ENCODE results near the gene SLC13A4. TPM values are rescaled to one million over a fixed set of nuclear protein-coding genes. Genes with fewer than 3 reads are reported as not detected.

Gene SLC13A4
- total RNA-seq, 1 experiment from 2014 or later, result not detected

- Histone ChIP-seq H3K27ac (ENCODE audit: low read depth, low read length, poor library complexity, severe bottlenecking) (no peak overlapping the region), H3K4me1 (ENCODE audit: insufficient read depth, low read length, poor library complexity, severe bottlenecking) (no peaks in the 10 kb centered on the region), H3K4me3 (ENCODE audit: low read depth, low read length, poor library complexity, severe bottlenecking) (no peak overlapping the region), H3K36me3 (ENCODE audit: insufficient read depth, low read length, poor library complexity, severe bottlenecking) (no peaks in the 10 kb centered on the region), H3K9me3 (ENCODE audit: low read depth, low read length, poor library complexity, severe bottlenecking) (no peaks in the 10 kb centered on the region), H3K27me3 (replicated peaks; ENCODE audit: insufficient read depth, low read depth, low read length, poor library complexity) (no peaks in the 10 kb centered on the region)
- intact Hi-C loops (cut with micrococcal nuclease; ENCODE audit: unreplicated experiment), result no loop called here
- DNase-seq (ENCODE audit: low spot score), result no peak
- no TSS peak for BruUV-seq (replicated peaks)
- ChIA-PET POLR2A (ENCODE audit: low non-redundant PET) (no interaction called here), CTCF (no interaction called here)
- TF ChIP-seq CTCF (conservative IDR thresholded peaks at IDR 0.05; ENCODE audit: low read depth, low read length) (no peak), EZH2 (IDR thresholded peaks at IDR 0.05; ENCODE audit: borderline replicate concordance, low read depth, low read length, poor library complexity, severe bottlenecking) (no peak)
Measured at GRCh38 chr7:135690566-135690965, 37.4 kb downstream of the SLC13A4 start.

GRCh38 chr7:135687466-135687865 lies 40.5 kb downstream of the SLC13A4 start:
- DNase-seq (ENCODE audit: low spot score), result no peak
- Histone ChIP-seq H3K27me3 (replicated peaks; ENCODE audit: insufficient read depth, low read depth, low read length, poor library complexity) (no peaks in the 10 kb centered on the region), H3K4me3 (ENCODE audit: low read depth, low read length, poor library complexity, severe bottlenecking) (no peak overlapping the region), H3K9me3 (ENCODE audit: low read depth, low read length, poor library complexity, severe bottlenecking) (no peaks in the 10 kb centered on the region), H3K36me3 (ENCODE audit: insufficient read depth, low read length, poor library complexity, severe bottlenecking) (no peaks in the 10 kb centered on the region), H3K4me1 (ENCODE audit: insufficient read depth, low read length, poor library complexity, severe bottlenecking) (no peaks in the 10 kb centered on the region), H3K27ac (ENCODE audit: low read depth, low read length, poor library complexity, severe bottlenecking) (no peak overlapping the region)
- no peak for TF ChIP-seq CTCF (conservative IDR thresholded peaks at IDR 0.05; ENCODE audit: low read depth, low read length)
- TF ChIP-seq EZH2 (IDR thresholded peaks at IDR 0.05; ENCODE audit: borderline replicate concordance, low read depth, low read length, poor library complexity, severe bottlenecking), result no peak
- intact Hi-C loops (cut with micrococcal nuclease; ENCODE audit: unreplicated experiment), result no loop called here
- POLR2A ChIA-PET (ENCODE audit: low non-redundant PET), result interaction anchor here (0.5 kb wide), 1 partner anchor 1504 kb away, joined by 4 read pairs; no protein-coding TSS in a partner anchor
- CTCF ChIA-PET, result no interaction called here
- BruUV-seq (replicated peaks), result no TSS peak

GRCh38 chr7:135685306-135686084 lies 42.5 kb downstream of the SLC13A4 start:
- TF ChIP-seq EZH2 (IDR thresholded peaks at IDR 0.05; ENCODE audit: borderline replicate concordance, low read depth, low read length, poor library complexity, severe bottlenecking) (no peak), CTCF (conservative IDR thresholded peaks at IDR 0.05; ENCODE audit: low read depth, low read length) (no peak)
- no peak for DNase-seq (ENCODE audit: low spot score)
- H3K27ac ChIP-seq (ENCODE audit: low read depth, low read length, poor library complexity, severe bottlenecking), result no peak overlapping the region
- no peaks in the 10 kb centered on the region for H3K4me1 ChIP-seq (ENCODE audit: insufficient read depth, low read length, poor library complexity, severe bottlenecking)
- H3K9me3 ChIP-seq (ENCODE audit: low read depth, low read length, poor library complexity, severe bottlenecking), result no peaks in the 10 kb centered on the region
- BruUV-seq (replicated peaks), result no TSS peak
- no peak overlapping the region for H3K4me3 ChIP-seq (ENCODE audit: low read depth, low read length, poor library complexity, severe bottlenecking)
- no peaks in the 10 kb centered on the region for H3K36me3 ChIP-seq (ENCODE audit: insufficient read depth, low read length, poor library complexity, severe bottlenecking)
- no peaks in the 10 kb centered on the region for H3K27me3 ChIP-seq (replicated peaks; ENCODE audit: insufficient read depth, low read depth, low read length, poor library complexity)
- intact Hi-C loops (cut with micrococcal nuclease; ENCODE audit: unreplicated experiment), result no loop called here
- CTCF ChIA-PET, result interaction anchor here (1.5 kb wide), 1 partner anchor 13 kb away, joined by 3 read pairs; no protein-coding TSS in a partner anchor
- POLR2A ChIA-PET (ENCODE audit: low non-redundant PET), result no interaction called here
